Measurements from ENCODE around the gene TYW1B. TPM values are rescaled to one million over a fixed set of nuclear protein-coding genes. Genes with fewer than 3 reads are reported as not detected.
"Not testable (repeated sequence)": the region's sequence is repeated elsewhere in the genome, so short reads cannot be mapped to it uniquely, and the experiment has no call there.

Gene TYW1B
- total and polyA plus RNA-seq, 2 of the 4 experiments (the other 2 are of a cell fraction) = 1.0 to 1.8 TPM

DNA sequence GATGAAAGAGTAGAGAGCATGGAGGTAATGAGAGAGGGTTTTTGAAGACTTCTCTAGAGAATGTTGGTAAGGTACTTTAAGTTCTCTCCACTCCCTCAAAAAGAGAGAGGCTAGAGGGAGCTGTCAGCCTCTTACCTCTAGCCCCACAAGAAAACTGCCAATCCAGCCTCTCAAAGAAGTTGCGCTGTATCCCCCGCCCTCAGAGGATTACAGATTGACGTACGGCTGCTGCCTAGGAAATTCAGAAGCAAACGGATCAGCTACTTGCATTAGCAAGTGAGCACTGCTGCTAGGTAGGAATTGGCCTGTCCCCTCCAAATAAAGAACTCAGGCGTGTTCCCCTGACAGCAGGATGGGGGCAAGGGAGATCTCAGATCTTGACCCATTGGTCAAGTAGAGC, 34.2 kb downstream of the TYW1B start:
- dilution Hi-C loops (cut with HindIII; ENCODE audit: low sequenced_read_pairs, unreplicated experiment) = no loop called here
- H4K8ac ChIP-seq (ENCODE audit: low read depth in 2 of 2, low read length in 2 of 2) = no peak overlapping the region
- H4K20me1 ChIP-seq (ENCODE audit: insufficient read depth, low read length) = no peaks in the 10 kb centered on the region
- no peaks in the 10 kb centered on the region for H3K4me1 ChIP-seq (ENCODE audit: control insufficient read depth, insufficient read depth, low read length)
- H3K14ac ChIP-seq (replicated peaks; ENCODE audit: low read depth, low read length) = no peak overlapping the region
- H3K4ac ChIP-seq (ENCODE audit: low read depth, low read length) = no peak overlapping the region
- in situ Hi-C loops (cut with MboI; ENCODE audit: low sequenced_read_pairs) = loop anchor here (25.0 kb wide), 1 partner anchor 1931 kb away; no protein-coding TSS in a partner anchor
- ChIA-PET CTCF (no interaction called here), POLR2A (ENCODE audit: unreplicated experiment) (no interaction called here)
- H2AK9ac ChIP-seq (replicated peaks; ENCODE audit: low read depth, low read length, poor library complexity) = no peak overlapping the region
- H2BK120ac ChIP-seq (ENCODE audit: low read depth, low read length) = no peak overlapping the region
- H2BK20ac ChIP-seq (ENCODE audit: low read depth, low read length) = no peak overlapping the region
- H3K4me2 ChIP-seq (ENCODE audit: low read depth, low read length) = no peak overlapping the region
- no peak overlapping the region for H4K91ac ChIP-seq (ENCODE audit: insufficient read depth, low read depth, low read length)
- no peak overlapping the region for H2AFZ ChIP-seq (replicated peaks; ENCODE audit: low read length, poor library complexity)
- no peak overlapping the region for H2BK5ac ChIP-seq (ENCODE audit: low read depth, low read length, poor library complexity, severe bottlenecking)
- no peak overlapping the region for H3K56ac ChIP-seq (ENCODE audit: extremely low read depth, insufficient read depth, low read length)
- no peak for TF ChIP-seq RFX5 (IDR thresholded peaks at IDR 0.05; ENCODE audit: low read depth, low read length)
- H3K9me1 ChIP-seq (ENCODE audit: insufficient read depth, low read length) = no peaks in the 10 kb centered on the region
- no peaks in the 10 kb centered on the region for H3K79me1 ChIP-seq (ENCODE audit: low read depth in 1 of 2, low read length in 2 of 2)
- no peak overlapping the region for H3K18ac ChIP-seq (ENCODE audit: low read depth, low read length)
- WGBS, 2 experiments (ENCODE audit: extremely low coverage in 2 of 2, insufficient read length in 1 of 2) = no CpG with 5 or more reads among the region's 6 CpGs
- H2BK15ac ChIP-seq (ENCODE audit: low read depth, low read length) = no peak overlapping the region
- no peaks in the 10 kb centered on the region for H3K36me3 ChIP-seq (ENCODE audit: control insufficient read depth, insufficient read depth, low read length)
- no peak for DNase-seq
- no peak overlapping the region for H3K27ac ChIP-seq (ENCODE audit: insufficient read depth, low read length)
- no peak overlapping the region for H2AK5ac ChIP-seq (ENCODE audit: low read depth, low read length)
- no peaks in the 10 kb centered on the region for H3K27me3 ChIP-seq (ENCODE audit: control insufficient read depth, insufficient read depth, low read length)
- no peak overlapping the region for H3K4me3 ChIP-seq (ENCODE audit: insufficient read depth, low read depth, low read length)
- no TSS peak for BruUV-seq (replicated peaks)
- H4K5ac ChIP-seq (ENCODE audit: low read depth, low read length) = no peak overlapping the region
- no peak for ATAC-seq (ENCODE audit: low read depth)
- no peaks in the 10 kb centered on the region for H3K9me3 ChIP-seq (ENCODE audit: control insufficient read depth, insufficient read depth, low read length)
- intact Hi-C loops (cut with micrococcal nuclease) = no loop called here
- no peak overlapping the region for H3K9ac ChIP-seq (ENCODE audit: low read depth, low read length)
- H3K23ac ChIP-seq (ENCODE audit: low read depth, low read length) = no peak overlapping the region

GRCh38 chr7:72790698-72791060, 37.3 kb downstream of the TYW1B start:
- BruUV-seq (replicated peaks); H3K56ac ChIP-seq (ENCODE audit: extremely low read depth, insufficient read depth, low read length); intact Hi-C loops (cut with micrococcal nuclease): not testable (repeated sequence)

More at GRCh38 chr7:72790698-72791060, 37.3 kb downstream of the TYW1B start:
- H2BK20ac ChIP-seq (ENCODE audit: low read depth, low read length); H2BK120ac ChIP-seq (ENCODE audit: low read depth, low read length); H3K4me1 ChIP-seq (ENCODE audit: control insufficient read depth, insufficient read depth, low read length); H3K4me2 ChIP-seq (ENCODE audit: low read depth, low read length); H4K91ac ChIP-seq (ENCODE audit: insufficient read depth, low read depth, low read length); dilution Hi-C loops (cut with HindIII; ENCODE audit: low sequenced_read_pairs, unreplicated experiment); CTCF ChIA-PET; H2AK9ac ChIP-seq (replicated peaks; ENCODE audit: low read depth, low read length, poor library complexity); H4K5ac ChIP-seq (ENCODE audit: low read depth, low read length); DNase-seq; ATAC-seq (ENCODE audit: low read depth); POLR2A ChIA-PET (ENCODE audit: unreplicated experiment); H4K8ac ChIP-seq (ENCODE audit: low read depth in 2 of 2, low read length in 2 of 2); H3K27me3 ChIP-seq (ENCODE audit: control insufficient read depth, insufficient read depth, low read length); H2BK5ac ChIP-seq (ENCODE audit: low read depth, low read length, poor library complexity, severe bottlenecking); H3K4ac ChIP-seq (ENCODE audit: low read depth, low read length); H3K23ac ChIP-seq (ENCODE audit: low read depth, low read length); H2BK15ac ChIP-seq (ENCODE audit: low read depth, low read length); H4K20me1 ChIP-seq (ENCODE audit: insufficient read depth, low read length); H3K9ac ChIP-seq (ENCODE audit: low read depth, low read length); H2AK5ac ChIP-seq (ENCODE audit: low read depth, low read length); H3K9me1 ChIP-seq (ENCODE audit: insufficient read depth, low read length); H3K27ac ChIP-seq (ENCODE audit: insufficient read depth, low read length); H2AFZ ChIP-seq (replicated peaks; ENCODE audit: low read length, poor library complexity); H3K9me3 ChIP-seq (ENCODE audit: control insufficient read depth, insufficient read depth, low read length); H3K4me3 ChIP-seq (ENCODE audit: insufficient read depth, low read depth, low read length); H3K14ac ChIP-seq (replicated peaks; ENCODE audit: low read depth, low read length); H3K36me3 ChIP-seq (ENCODE audit: control insufficient read depth, insufficient read depth, low read length); H3K18ac ChIP-seq (ENCODE audit: low read depth, low read length); H3K79me1 ChIP-seq (ENCODE audit: low read depth in 1 of 2, low read length in 2 of 2): not testable (repeated sequence)
- no CpG with 5 or more reads among the region's 3 CpGs for WGBS, 2 experiments (ENCODE audit: extremely low coverage in 2 of 2, insufficient read length in 1 of 2)
- in situ Hi-C loops (cut with MboI; ENCODE audit: low sequenced_read_pairs) = loop anchor here (25.0 kb wide), 1 partner anchor 1928 kb away; no protein-coding TSS in a partner anchor

Data from IMR-90 (cell line).